Mesothelial cell of epicardium (in vitro differentiated cells): ENCODE data around the gene INSL3. TPM values are rescaled to one million over a fixed set of nuclear protein-coding genes. Genes with fewer than 3 reads are reported as not detected.
"Not testable (repeated sequence)": the region's sequence is repeated elsewhere in the genome, so short reads cannot be mapped to it uniquely, and the experiment has no call there.

ENCODE experiments used
- DNase-seq, 2 experiments: peaks; one replicate each; pipeline ENCODE4 v3.0.0; 2021; ENCODE audit warnings: low spot score in 2 of 2; ENCODE audit not compliant: unreplicated experiment in 2 of 2
- H3K27ac Mint-ChIP-seq: 2 replicates; pipeline ENCODE4 v1.8.0; 2021; ENCODE audit warnings: mixed read lengths
- H3K27me3 Mint-ChIP-seq: 2 replicates; pipeline ENCODE4 v1.8.0; 2021; ENCODE audit warnings: low read depth, mixed read lengths
- H3K36me3 Mint-ChIP-seq: 2 replicates; pipeline ENCODE4 v1.8.0; 2021; ENCODE audit warnings: mixed read lengths
- H3K4me1 Mint-ChIP-seq: 2 replicates; pipeline ENCODE4 v1.8.0; 2021; ENCODE audit warnings: mixed read lengths
- H3K4me3 Mint-ChIP-seq: 2 replicates; pipeline ENCODE4 v1.8.0; 2021; ENCODE audit warnings: mild to moderate bottlenecking, moderate library complexity, mixed read lengths
- H3K9me3 Mint-ChIP-seq: 2 replicates; pipeline ENCODE4 v1.8.0; 2021; ENCODE audit warnings: mixed read lengths
- CTCF ChIP-seq: fragments of 200-600 bp; sonication (generic); IDR thresholded peaks from one replicate; pipeline ENCODE4 v1.5.0; 2021; ENCODE audit warnings: antibody characterized with exemption; ENCODE audit not compliant: unreplicated experiment
- total RNA-seq: library from RNA; stranded (reverse); gene quantifications from 3 replicates; pipeline ENCODE4 v1.2.1, GENCODE V29; 2021

The INSL3 gene
- total RNA-seq, 1 donor from 2014 or later, result 0.92 TPM

DNA sequence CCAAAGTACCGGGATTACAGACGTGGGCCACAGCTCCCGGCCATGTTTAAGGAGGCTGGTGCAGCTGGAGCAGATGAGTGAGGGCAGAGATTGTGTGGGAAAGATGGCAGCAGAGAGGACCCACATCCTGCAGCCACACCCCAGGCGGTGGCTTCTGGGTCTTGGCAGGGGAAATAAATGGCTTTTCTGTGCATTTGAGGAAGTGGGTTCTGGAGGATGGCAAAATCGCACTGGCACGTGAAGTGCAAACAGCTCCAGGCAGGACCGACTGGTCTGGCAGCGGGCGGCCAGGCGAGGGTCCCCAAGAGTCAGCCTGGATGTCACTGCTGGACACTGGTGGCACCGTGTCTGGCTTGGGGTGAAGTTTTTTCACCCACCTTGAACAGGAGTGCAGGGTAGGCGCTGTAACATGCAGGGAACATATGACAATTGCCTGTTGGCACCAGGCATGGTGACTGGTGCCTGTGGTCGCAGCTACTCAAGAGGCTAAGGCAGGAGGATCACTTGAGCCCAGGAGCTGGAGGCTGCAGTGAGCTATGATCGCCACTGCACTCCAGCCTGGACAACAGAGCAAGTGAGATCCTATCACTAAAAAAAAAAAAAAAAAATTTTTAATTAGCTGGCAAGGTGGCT lies 17.9 kb downstream of the INSL3 start:
- no peak for TF ChIP-seq CTCF

DNA sequence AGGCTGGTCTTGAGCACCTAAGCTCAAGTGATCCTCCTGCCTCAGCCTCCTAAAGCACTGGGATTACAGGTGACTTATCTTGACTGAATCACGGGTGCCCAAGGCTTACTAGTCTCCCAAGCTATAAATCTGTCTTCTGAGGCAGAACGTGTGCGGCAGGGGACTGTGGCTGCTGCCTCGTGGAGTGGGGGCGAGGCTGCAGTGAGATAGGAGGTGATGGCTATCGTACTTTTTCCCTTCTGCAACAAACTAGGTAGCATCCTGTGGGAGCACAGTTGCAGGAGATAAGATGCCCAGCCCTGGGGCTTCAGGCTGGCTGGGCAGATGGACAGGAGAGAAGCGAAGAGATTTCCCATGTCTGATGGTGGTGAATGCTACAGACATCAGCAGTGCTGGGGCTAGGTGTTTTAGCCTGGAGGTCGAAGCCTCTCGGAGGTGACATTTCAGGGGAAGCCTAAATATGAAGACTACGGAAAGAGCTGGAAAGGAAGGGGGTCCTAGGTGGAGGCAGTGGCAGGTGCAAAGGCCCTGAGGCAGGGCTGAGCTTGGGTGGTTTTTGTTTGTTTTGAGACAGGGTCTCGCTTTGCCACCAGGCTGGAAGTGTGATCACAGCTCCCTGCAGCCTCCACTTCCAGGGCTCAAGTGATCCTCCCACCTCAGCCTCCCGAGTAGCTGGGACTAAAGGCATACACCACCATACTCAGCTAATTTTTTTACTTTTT lies 19.0 kb downstream of the INSL3 start:
- Mint-ChIP-seq H3K27me3 (peaks cover 43% of the 10 kb centered on the region), H3K4me1 (no peaks in the 10 kb centered on the region), H3K9me3 (no peaks in the 10 kb centered on the region), H3K4me3 (no peak overlapping the region), H3K27ac (no peak overlapping the region), H3K36me3 (no peaks in the 10 kb centered on the region)
- no peak for TF ChIP-seq CTCF
- no peak for DNase-seq

More for the DNA sequence above, 17.9 kb downstream of the INSL3 start:
- H3K9me3 Mint-ChIP-seq, result no peaks in the 10 kb centered on the region
- no peak overlapping the region for H3K27ac Mint-ChIP-seq
- H3K36me3 Mint-ChIP-seq, result no peaks in the 10 kb centered on the region
- H3K27me3 Mint-ChIP-seq, result peaks cover 34% of the 10 kb centered on the region
- H3K4me3 Mint-ChIP-seq, result no peak overlapping the region
- no peak for DNase-seq
- H3K4me1 Mint-ChIP-seq, result no peaks in the 10 kb centered on the region

GRCh38 chr19:17798599-17798998 lies 22.7 kb downstream of the INSL3 start:
- not testable (repeated sequence) for H3K36me3 Mint-ChIP-seq, H3K4me1 Mint-ChIP-seq, DNase-seq, H3K27ac Mint-ChIP-seq, H3K4me3 Mint-ChIP-seq, H3K9me3 Mint-ChIP-seq
- H3K27me3 Mint-ChIP-seq, result peaks cover 72% of the 10 kb centered on the region

DNA sequence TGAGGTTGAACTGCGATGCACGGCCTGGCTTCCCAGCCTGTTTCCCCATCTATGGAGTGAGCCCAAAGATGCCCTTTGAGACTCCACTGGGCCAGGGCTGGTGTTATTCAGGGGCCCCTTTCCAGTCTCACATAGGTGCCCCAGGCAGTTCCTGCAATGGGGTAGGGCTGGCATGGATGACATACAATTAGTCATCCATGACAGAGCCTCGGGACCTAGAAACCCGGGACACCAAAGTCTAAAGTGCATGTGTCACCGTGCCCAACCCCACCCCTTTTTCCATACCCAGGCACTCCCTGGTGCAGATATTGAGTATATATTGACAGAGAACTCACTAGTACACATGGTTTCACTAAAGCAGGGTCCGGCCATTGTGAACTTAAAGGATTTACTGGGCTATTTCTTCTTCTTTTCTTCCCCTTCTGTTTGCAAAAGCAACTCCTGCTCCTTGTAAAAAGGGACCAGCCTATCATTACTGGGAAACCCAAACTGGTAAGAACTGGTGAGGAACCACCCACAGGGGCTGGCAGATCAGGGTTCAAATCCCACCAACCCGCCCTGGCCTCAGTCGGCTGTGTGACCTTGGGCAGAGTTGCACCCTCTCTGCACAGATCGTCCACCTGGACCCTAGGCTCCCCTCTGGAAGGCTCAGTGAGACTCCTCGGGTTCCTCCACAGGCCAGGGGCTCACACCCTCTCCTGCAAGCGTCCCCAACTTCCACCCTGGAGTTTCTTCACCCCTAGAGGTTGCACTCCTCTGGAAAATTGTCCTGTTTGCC lies 23.7 kb downstream of the INSL3 start:
- Mint-ChIP-seq H3K4me1 (no peaks in the 10 kb centered on the region), H3K9me3 (no peaks in the 10 kb centered on the region), H3K27ac (no peak overlapping the region), H3K27me3 (peaks cover 72% of the 10 kb centered on the region), H3K36me3 (no peaks in the 10 kb centered on the region), H3K4me3 (no peak overlapping the region)
- no peak for DNase-seq
- TF ChIP-seq CTCF, result no peak

- Mint-ChIP-seq H3K4me3 (no peak overlapping the region), H3K4me1 (no peaks in the 10 kb centered on the region), H3K36me3 (no peaks in the 10 kb centered on the region), H3K27me3 (peaks cover 69% of the 10 kb centered on the region), H3K9me3 (no peaks in the 10 kb centered on the region), H3K27ac (no peak overlapping the region)
- no peak for TF ChIP-seq CTCF
- no peak for DNase-seq
Measured at GRCh38 chr19:17796838-17797423, 24.4 kb downstream of the INSL3 start.
